Memory B cell (primary cell): Measurements from ENCODE around the gene KCNJ10.

Experiments used
- ATAC-seq: fragments of 150-1000 bp; cut with Tn5 transposase; 2 replicates; pipeline ENCODE4 v1.10.0; 2021; ENCODE audit warnings: low read depth, mild to moderate bottlenecking, moderate library complexity
- DNase-seq, 2 donors: peaks; one replicate each; pipeline ENCODE4 v3.0.0; 2022; ENCODE audit warnings: low spot score in 2 of 2
- H3K27ac Mint-ChIP-seq: one replicate; pipeline ENCODE4 v1.8.0; 2022; ENCODE audit warnings: mild to moderate bottlenecking, moderate library complexity, mixed read lengths
- H3K27me3 Mint-ChIP-seq: one replicate; pipeline ENCODE4 v1.8.0; 2022; ENCODE audit warnings: mixed read lengths
- H3K36me3 Mint-ChIP-seq: one replicate; pipeline ENCODE4 v1.8.0; 2022; ENCODE audit warnings: mild to moderate bottlenecking, mixed read lengths
- H3K4me1 Mint-ChIP-seq: one replicate; pipeline ENCODE4 v1.8.0; 2022; ENCODE audit warnings: mixed read lengths
- H3K4me3 Mint-ChIP-seq: one replicate; pipeline ENCODE4 v1.8.0; 2022; ENCODE audit warnings: mild to moderate bottlenecking, moderate library complexity, mixed read lengths
- H3K9me3 Mint-ChIP-seq: one replicate; pipeline ENCODE4 v1.8.0; 2022; ENCODE audit warnings: mixed read lengths

Gene KCNJ10

GRCh38 chr1:160082926-160083325 is 13.0 kb upstream of the KCNJ10 start:
- H3K4me3 Mint-ChIP-seq: peak overlapping the region; percentile 59
- peaks cover 25% of the 10 kb centered on the region for H3K27me3 Mint-ChIP-seq

GRCh38 chr1:160082487-160082886 is 12.5 kb upstream of the KCNJ10 start:
- H3K9me3 Mint-ChIP-seq: no peaks in the 10 kb centered on the region
- DNase-seq: no peak
- H3K27ac Mint-ChIP-seq: no peak overlapping the region
- ATAC-seq: no peak
- peaks cover 26% of the 10 kb centered on the region for H3K27me3 Mint-ChIP-seq
- H3K4me3 Mint-ChIP-seq: no peak overlapping the region
- peaks cover 7% of the 10 kb centered on the region for H3K36me3 Mint-ChIP-seq
- H3K4me1 Mint-ChIP-seq: peaks cover 13% of the 10 kb centered on the region

More at GRCh38 chr1:160082926-160083325, 13.0 kb upstream of the KCNJ10 start:
- DNase-seq: no peak
- ATAC-seq: no peak
- Mint-ChIP-seq H3K36me3 (peaks cover 8% of the 10 kb centered on the region), H3K4me1 (peaks cover 13% of the 10 kb centered on the region), H3K27ac (no peak overlapping the region), H3K9me3 (no peaks in the 10 kb centered on the region)

DNA sequence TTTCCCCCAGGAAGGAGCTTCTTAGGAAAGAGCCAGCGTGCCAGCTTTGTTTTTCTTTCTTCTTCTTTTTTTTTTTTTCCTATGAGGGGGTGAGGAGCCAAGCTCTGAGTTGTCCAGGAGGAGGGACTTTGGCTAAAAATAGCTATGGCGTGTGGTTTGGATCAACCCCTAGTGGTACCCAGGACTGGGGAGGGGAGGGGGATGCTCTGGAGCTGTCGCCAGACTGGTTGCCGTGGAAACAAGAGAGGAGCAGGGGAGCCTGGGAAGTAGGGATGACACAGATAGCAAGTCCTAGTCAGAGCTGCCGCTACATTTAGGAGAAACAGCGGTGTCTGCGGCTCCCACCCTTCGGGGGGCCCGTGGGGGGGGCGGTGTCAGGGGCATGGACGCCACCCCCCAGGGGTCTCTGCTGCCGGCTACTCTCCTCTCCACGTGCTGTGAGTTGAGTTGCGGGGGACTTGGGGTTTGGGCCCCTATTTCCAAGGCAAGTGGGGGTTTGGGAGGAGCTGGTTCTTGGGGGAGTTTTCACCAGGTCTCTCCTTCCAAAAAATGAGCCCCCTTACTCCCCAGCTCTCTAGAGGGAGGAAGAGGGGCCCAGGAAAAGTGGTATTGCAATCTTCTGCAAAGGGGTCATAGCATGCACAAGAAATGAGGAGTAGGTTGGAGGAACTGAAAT is 11.4 kb upstream of the KCNJ10 start, which contains the start of gene KCNJ9:
Gene KCNJ9 (plus strand): TSS at position 278 of the 676 bp plus-strand sequence. CDS start 2,493 bp downstream, outside the sequence.
- no peaks in the 10 kb centered on the region for H3K9me3 Mint-ChIP-seq
- H3K4me1 Mint-ChIP-seq: peaks cover 13% of the 10 kb centered on the region
- no peak within 1 kb of the TSS for H3K4me3 Mint-ChIP-seq
- H3K27me3 Mint-ChIP-seq: peaks cover 29% of the 10 kb centered on the region
- no peaks in the 10 kb centered on the region for H3K36me3 Mint-ChIP-seq
- H3K27ac Mint-ChIP-seq: no peak within 1 kb of the TSS
- no peak for DNase-seq
- no peak for ATAC-seq

DNA sequence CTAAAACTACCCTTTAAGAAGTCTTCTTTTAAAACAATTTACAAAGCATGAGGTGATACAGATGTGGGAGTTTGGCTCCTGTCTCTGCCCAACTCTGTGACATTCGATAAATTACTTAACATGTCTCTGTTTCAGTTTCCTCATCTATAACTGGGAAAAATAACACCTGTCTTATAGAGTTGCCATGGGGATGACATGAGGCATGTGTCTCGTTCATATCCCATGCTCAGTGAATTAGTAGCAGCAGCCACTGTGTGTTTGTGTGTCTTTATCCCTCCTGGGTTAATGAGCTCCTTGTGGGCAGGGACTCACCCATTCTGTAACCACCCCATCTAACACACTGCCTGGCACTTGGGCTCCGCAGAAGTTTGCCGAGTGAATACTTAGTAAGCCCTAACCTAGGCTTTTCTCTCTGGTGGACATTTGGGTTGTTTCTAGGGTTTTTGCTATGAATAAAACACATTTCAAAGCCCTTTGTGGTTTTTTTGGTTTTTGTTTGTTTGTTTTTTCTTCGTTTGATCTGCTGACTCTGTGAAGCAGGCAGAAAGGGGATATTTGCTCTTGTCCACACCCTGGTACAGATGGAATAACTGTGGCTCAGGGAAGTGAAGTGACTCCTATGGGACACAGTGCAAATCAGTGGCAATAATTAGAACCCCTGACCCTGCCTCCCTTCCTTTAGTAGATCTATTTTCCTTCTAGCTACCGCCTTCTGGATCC is 10.6 kb upstream of the KCNJ10 start:
- Mint-ChIP-seq H3K27ac (no peak overlapping the region), H3K4me1 (peaks cover 7% of the 10 kb centered on the region), H3K36me3 (no peaks in the 10 kb centered on the region), H3K4me3 (no peak overlapping the region), H3K27me3 (peaks cover 32% of the 10 kb centered on the region), H3K9me3 (no peaks in the 10 kb centered on the region)
- no peak for ATAC-seq
- DNase-seq: no peak

DNA sequence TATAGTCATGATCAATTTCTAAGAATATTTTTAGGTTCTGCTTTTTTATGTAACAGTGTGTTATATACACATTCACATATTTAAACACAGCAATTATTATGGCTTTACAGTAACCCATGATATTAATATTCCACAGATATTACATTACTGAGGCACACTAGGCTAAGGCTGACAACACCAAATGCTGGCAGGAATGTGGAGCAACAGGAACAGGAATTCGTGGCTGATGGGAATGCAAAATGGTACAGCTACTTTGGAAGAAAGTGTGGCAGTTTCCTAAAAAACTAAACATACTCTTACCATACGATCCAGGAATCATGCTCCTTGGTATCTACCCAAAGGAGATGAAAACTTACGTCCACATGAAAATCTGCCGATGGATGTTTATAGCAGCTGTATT is 9.5 kb upstream of the KCNJ10 start:
- H3K4me1 Mint-ChIP-seq: peaks cover 4% of the 10 kb centered on the region
- H3K27ac Mint-ChIP-seq: no peak overlapping the region
- H3K36me3 Mint-ChIP-seq: no peaks in the 10 kb centered on the region
- H3K27me3 Mint-ChIP-seq: peaks cover 33% of the 10 kb centered on the region
- no peaks in the 10 kb centered on the region for H3K9me3 Mint-ChIP-seq
- no peak overlapping the region for H3K4me3 Mint-ChIP-seq
- no peak for DNase-seq
- no peak for ATAC-seq

DNA sequence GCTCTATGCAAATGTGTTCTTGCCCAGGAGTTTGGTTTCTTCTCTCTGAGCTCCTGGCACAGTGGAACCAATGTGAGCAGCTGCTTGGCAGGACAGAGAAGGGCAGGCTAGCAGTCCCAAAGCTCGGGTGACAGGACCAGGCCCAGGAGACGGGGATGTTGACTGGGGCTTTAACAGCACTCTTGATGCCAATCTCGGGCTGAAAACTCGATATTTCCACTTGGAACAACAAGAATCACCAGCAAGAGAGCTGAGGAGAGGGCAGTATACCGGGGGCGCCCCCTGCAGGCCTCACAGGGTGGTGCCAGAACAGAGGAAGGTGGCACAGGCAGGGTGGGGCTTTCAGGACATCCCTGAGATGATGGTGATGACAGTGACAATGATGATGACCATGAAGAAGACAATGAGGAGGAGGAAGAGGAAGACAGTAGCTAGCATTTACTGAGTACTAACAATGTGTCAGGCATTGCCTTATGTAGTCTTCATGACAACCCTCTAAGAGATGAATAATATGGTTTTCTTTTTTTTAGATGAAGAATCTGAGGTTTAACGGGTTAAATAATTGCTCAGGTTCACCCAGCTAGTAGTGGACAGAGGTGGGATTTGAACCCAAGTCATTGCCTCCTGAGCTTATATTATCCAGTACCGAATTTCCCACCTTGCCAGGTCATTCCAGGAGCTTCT is 8.7 kb upstream of the KCNJ10 start:
- no peak overlapping the region for H3K4me3 Mint-ChIP-seq
- no peaks in the 10 kb centered on the region for H3K9me3 Mint-ChIP-seq
- DNase-seq: peak; percentile 43 to 48
- no peak overlapping the region for H3K27ac Mint-ChIP-seq
- peaks cover 33% of the 10 kb centered on the region for H3K27me3 Mint-ChIP-seq
- peak; percentile 88 for ATAC-seq
- H3K4me1 Mint-ChIP-seq: no peaks in the 10 kb centered on the region
- no peaks in the 10 kb centered on the region for H3K36me3 Mint-ChIP-seq

DNA sequence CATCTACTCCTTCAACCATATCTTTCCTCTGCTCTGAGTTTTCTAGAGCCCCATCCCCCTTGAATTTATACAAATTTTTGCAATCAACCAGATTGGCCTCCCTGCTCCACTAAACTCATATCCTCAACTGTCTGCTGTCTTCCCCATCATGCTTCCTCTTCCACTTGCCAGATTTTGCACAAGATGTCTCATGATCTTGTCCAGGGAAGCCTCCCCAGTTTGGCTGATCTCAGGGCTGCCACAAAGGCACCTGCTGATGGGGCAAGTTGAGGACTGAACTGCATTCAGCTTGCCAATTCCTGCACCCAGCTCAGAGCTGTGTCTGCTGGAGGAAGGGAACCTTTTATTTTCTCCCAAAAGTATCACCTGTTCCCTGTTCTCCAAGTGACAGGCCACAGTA is 7.5 kb upstream of the KCNJ10 start:
- H3K36me3 Mint-ChIP-seq: no peaks in the 10 kb centered on the region
- no peak for ATAC-seq
- no peaks in the 10 kb centered on the region for H3K4me1 Mint-ChIP-seq
- no peak overlapping the region for H3K27ac Mint-ChIP-seq
- DNase-seq: no peak
- no peaks in the 10 kb centered on the region for H3K9me3 Mint-ChIP-seq
- no peak overlapping the region for H3K4me3 Mint-ChIP-seq
- H3K27me3 Mint-ChIP-seq: peaks cover 28% of the 10 kb centered on the region

GRCh38 chr1:160076295-160076694 is 6.3 kb upstream of the KCNJ10 start:
- ATAC-seq: no peak
- Mint-ChIP-seq H3K27ac (no peak overlapping the region), H3K9me3 (no peaks in the 10 kb centered on the region), H3K27me3 (peaks cover 29% of the 10 kb centered on the region), H3K36me3 (no peaks in the 10 kb centered on the region), H3K4me1 (peaks cover 5% of the 10 kb centered on the region), H3K4me3 (no peak overlapping the region)
- no peak for DNase-seq

GRCh38 chr1:160075836-160076235 is 5.9 kb upstream of the KCNJ10 start:
- peaks cover 26% of the 10 kb centered on the region for H3K27me3 Mint-ChIP-seq
- H3K27ac Mint-ChIP-seq: no peak overlapping the region

GRCh38 chr1:160074865-160075264 is 4.9 kb upstream of the KCNJ10 start:
- Mint-ChIP-seq H3K27ac (no peak overlapping the region), H3K9me3 (no peaks in the 10 kb centered on the region), H3K36me3 (no peaks in the 10 kb centered on the region), H3K4me1 (peaks cover 13% of the 10 kb centered on the region), H3K4me3 (no peak overlapping the region), H3K27me3 (peaks cover 27% of the 10 kb centered on the region)
- ATAC-seq (no peak), DNase-seq (no peak)

More at GRCh38 chr1:160075836-160076235, 5.9 kb upstream of the KCNJ10 start:
- H3K4me1 Mint-ChIP-seq: peaks cover 6% of the 10 kb centered on the region
- H3K4me3 Mint-ChIP-seq: no peak overlapping the region
- no peaks in the 10 kb centered on the region for H3K36me3 Mint-ChIP-seq
- ATAC-seq: no peak
- no peaks in the 10 kb centered on the region for H3K9me3 Mint-ChIP-seq
- DNase-seq: no peak

DNA sequence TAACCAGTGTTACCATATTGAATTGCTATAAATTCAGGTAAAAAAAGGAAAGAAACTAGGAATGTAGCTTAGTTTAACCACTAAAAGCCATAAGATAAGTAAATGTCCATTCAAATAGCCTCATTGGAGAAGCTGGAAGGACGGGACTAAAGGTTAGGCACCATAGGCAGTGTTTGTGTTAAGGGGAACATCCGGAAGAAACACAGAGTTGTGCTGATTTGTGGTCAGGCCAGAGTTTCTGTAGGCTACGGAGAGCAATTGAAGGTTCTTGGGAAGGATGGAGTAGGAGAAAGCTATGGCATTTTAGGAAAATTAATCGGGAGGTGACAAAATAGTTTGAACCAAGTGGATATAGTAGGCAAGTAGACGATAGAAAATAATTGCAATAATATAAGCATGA is 1.3 kb upstream of the KCNJ10 start:
- no peak overlapping the region for H3K4me3 Mint-ChIP-seq
- no peaks in the 10 kb centered on the region for H3K36me3 Mint-ChIP-seq
- peaks cover 30% of the 10 kb centered on the region for H3K27me3 Mint-ChIP-seq
- H3K27ac Mint-ChIP-seq: no peak overlapping the region
- ATAC-seq: no peak
- H3K4me1 Mint-ChIP-seq: peaks cover 17% of the 10 kb centered on the region
- no peak for DNase-seq
- H3K9me3 Mint-ChIP-seq: no peaks in the 10 kb centered on the region

DNA sequence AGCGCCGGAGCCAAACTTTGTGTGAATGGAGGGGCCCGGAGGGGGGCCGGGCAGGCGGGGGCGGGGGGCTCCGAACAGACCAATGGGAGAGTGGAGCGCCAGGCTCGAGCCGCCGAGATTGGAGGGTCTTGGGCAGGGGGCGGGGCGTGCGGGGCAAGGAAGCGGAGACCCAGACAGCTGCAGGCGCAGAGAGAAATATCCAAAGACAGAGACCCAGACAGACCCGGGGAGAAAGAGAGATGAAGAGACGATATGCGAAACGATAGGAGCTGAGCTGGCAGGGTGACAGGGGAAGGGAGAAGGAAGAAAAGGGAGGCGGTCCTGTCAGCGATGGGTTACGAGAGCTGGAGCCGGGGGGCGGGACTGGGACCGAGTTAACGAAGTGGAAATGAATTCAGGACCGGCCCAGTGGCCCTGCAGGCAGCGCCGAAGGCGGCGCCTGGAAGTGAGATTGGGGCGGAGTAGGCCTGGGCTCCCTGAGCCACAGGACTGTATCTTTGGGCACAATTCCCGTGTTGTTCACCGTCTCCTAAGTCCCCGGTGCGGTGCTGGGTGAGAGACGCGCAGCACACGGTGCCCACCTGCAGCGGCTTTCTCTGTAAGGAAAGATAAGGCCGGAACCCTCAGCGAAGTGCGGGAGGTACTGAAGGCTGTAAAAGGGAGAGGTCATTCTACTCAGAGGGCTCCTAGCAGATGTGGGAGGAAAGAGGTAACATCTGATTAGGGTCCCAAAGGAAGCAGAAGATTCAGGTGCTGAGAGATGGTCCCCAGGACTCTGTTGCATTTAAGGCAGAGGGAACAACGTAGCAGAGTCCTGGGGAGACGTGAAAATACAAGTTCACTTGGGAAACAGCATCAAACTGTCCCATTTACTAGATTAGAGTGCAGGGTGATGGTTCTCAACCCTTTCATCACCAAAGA is 543 bp upstream of the KCNJ10 start:
- ATAC-seq (peak; percentile 91), DNase-seq (peak; percentile 37 to 51)
- Mint-ChIP-seq H3K9me3 (no peaks in the 10 kb centered on the region), H3K27ac (no peak overlapping the region), H3K4me3 (peak overlapping the region; percentile 87), H3K27me3 (peaks cover 27% of the 10 kb centered on the region), H3K36me3 (no peaks in the 10 kb centered on the region), H3K4me1 (peaks cover 17% of the 10 kb centered on the region)

DNA sequence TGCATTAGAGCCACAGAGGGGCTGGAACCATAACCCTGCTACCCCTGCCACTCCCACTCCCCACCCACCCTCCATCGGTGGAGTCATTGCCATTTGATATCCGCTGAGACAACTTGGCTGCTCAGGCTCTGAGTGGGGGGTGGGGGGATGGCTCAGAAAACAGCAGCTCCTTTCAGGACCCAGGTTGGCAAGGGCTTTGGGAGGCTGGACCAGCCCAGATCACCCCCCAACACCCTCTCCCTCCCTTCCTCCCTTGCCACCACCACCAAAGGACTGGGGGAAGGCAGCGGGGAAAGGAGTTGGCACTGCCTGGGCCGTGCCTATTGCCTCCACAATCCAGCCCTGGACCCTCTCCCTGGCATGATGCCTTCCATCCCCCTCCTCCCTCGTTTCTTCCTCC is 1.7 kb downstream of the KCNJ10 start:
- Mint-ChIP-seq H3K4me3 (no peak overlapping the region), H3K27me3 (peaks cover 25% of the 10 kb centered on the region), H3K27ac (no peak overlapping the region), H3K36me3 (no peaks in the 10 kb centered on the region), H3K4me1 (peaks cover 17% of the 10 kb centered on the region), H3K9me3 (no peaks in the 10 kb centered on the region)
- DNase-seq (no peak), ATAC-seq (no peak)
